Measurements from ENCODE around the gene LAPTM4A. TPM values are rescaled to one million over a fixed set of nuclear protein-coding genes. Genes with fewer than 3 reads are reported as not detected.
A peak's percentile ranks its signal among the peaks of the same experiment; 100 is the strongest.
"Not testable (repeated sequence)": the region's sequence is repeated elsewhere in the genome, so short reads cannot be mapped to it uniquely, and the experiment has no call there.

Gene LAPTM4A
- polyA plus RNA-seq, 4 donors: 480 to 586 (median 567) TPM

GRCh38 chr2:20052861-20053281 is 1.4 kb upstream of the LAPTM4A start:
- peak in 1 of 4 donors; percentile 37 for DNase-seq (ENCODE audit: low read depth in 4 of 4, low spot score in 3 of 4)

DNA sequence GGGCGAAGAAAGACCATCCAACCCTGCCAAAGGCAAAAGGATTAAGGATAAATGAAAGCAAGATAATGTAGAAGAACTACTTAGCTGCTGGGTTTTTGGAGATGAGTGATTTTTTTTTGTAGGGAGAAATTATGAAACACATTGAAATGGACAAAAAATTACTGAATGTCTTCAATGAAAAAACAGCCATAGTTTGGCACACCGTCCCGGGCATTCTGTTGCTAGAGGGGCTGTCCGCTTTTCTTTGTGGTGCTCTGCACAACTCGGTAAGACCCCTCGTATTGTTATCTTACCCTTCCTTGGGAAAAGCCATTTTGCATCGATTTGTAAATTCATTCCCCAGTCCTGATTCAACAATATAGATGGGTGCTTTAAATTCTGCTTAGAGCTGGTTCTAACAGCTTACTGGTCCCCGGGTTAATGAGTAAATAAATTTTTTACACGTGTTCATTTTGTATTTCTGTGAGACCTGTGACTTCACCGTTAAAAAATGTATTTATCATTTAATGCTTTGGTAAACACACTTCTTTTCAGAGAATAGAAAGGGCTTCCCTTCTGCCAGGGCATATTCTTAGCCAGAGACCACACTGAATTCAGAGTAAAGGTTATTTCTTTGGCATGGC is 912 bp upstream of the LAPTM4A start:
- peak in 1 of 4 donors; percentile 55 for DNase-seq (ENCODE audit: low read depth in 4 of 4, low spot score in 3 of 4)

DNA sequence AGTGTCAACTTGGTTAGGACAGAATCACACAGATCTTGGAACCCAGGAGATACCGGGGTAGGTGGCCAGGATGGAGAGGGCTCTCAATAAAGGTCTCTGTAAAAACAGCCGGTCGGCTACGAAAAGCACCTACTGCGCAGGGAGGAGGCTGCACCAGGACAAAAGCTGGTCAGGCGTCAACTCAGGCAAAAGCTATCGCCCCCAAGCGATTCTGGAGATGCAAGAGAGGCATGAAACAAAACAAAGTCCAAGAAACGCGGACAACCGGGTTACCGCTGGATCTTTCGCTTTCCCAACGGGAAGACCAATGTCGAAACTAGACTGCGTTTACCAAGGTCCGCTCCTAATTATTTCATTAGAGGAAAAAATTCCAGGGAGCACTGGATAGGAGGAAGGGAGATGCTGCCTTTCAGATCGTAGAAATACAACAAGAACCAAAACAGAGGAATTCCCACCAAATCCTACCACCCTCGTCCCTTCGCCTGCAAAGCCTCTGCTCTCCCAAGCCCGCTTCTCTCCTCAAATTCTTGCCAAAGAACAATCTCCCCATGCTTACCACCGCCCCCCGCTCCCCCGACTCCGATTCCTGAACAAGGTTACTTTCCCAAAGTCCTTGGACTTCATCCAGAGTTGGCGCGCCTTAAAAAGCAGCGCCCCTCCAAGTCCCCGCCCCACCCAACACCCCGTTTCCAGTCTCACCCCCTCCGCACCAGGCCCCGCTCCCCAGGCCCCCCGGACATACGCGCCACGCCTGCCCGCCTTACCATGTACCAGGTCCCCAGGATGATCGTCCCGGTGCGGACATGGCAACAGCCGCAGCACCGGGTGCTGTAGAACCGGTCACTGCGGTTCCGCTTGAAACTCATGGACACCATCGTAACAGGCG is 539 bp downstream of the LAPTM4A start:
- peak in 2 of 4 donors; percentile 45 to 61 for DNase-seq (ENCODE audit: low read depth in 4 of 4, low spot score in 3 of 4)

DNA sequence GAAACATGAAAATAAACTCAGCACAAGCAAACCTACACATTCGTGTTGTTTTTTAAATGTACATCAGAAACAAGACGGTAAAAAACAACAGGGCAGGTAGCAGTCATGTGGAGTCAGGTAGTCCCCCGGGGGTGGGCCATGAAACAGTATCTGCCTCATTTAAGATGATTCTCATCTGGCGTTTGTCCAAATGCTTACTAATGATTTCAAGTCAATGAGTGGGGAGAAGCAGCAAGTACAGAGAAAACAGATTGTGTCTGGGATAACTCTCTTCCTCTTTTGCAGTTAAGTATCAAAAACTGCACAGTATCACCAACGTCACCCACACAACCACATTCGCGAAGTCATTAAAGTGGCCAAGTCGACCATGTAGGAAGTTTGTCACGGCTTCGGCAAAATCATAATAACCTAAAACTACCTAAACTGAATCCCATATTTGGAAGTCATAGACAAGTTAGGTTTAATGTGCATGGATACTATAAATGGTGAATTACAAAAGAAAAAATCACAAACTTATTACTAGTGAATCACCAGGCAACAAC is 1.3 kb downstream of the LAPTM4A start:
- DNase-seq (ENCODE audit: low read depth in 4 of 4, low spot score in 3 of 4): peak in 2 of 4 donors; percentile 44 to 61

GRCh38 chr2:20049637-20050036 is 1.8 kb downstream of the LAPTM4A start:
- peak in 1 of 4 donors; percentile 28 for DNase-seq (ENCODE audit: low read depth in 4 of 4, low spot score in 3 of 4)

GRCh38 chr2:20048488-20049448 is 2.7 kb downstream of the LAPTM4A start:
- DNase-seq (ENCODE audit: low read depth in 4 of 4, low spot score in 3 of 4): no peak

- not testable (repeated sequence) for DNase-seq (ENCODE audit: low read depth in 4 of 4, low spot score in 3 of 4)
These were observed 5.6 kb downstream of the LAPTM4A start for GRCh38 chr2:20045712-20046292.

DNA sequence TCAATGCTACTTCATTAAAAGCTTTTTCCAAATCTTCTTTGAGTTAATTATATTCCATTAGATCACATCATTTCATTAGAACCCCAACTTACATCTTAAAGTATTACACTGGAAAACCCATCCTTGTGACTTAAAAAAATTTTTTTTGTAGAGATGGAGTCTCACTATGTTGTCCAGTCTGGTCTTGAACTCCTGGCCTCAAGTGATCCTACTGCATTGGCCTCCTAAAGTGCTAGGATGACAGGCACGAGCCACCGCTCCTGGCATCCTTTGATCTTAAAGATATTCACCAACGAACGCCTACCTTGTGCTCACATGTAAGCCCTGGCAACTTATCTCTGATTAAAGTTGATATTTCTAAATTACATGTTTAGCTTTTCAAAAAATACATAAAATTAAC is 6.7 kb downstream of the LAPTM4A start:
- DNase-seq (ENCODE audit: low read depth in 4 of 4, low spot score in 3 of 4): no peak

GRCh38 chr2:20042531-20042930 is 8.9 kb downstream of the LAPTM4A start:
- DNase-seq (ENCODE audit: low read depth in 4 of 4, low spot score in 3 of 4): no peak

DNA sequence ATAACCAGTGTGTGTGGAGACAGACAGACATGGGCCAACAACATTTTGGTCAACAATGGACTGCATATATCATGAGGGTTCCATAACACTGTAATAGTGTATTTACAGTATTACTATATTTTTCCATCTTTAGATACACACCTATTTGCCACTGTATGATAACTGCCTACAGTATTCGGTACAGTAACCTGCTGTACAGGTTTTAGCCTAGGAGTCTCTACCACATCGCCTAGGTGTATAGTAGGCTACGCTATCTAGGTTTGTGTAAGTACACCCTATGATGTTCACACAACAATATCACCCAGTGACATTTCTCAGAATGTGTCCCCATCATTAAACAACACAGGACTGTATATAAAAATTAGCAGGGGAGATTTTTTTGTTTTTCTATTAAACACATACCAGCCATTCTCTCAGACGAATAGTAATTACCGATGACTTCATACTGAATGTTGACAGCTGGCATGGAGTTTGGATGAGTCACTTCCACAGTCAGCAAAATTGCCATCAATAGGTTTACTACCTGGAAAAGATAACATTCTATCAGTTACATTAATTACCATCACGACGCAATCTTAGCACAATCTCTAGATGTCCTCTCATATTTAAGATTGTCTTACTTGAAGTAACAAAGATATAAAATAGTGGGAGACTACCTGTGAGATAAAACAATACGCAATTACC is 10.8 kb downstream of the LAPTM4A start:
- no peak for DNase-seq (ENCODE audit: low read depth in 4 of 4, low spot score in 3 of 4)

GRCh38 chr2:20037660-20038059 is 13.8 kb downstream of the LAPTM4A start:
- no peak for DNase-seq (ENCODE audit: low read depth in 4 of 4, low spot score in 3 of 4)

DNA sequence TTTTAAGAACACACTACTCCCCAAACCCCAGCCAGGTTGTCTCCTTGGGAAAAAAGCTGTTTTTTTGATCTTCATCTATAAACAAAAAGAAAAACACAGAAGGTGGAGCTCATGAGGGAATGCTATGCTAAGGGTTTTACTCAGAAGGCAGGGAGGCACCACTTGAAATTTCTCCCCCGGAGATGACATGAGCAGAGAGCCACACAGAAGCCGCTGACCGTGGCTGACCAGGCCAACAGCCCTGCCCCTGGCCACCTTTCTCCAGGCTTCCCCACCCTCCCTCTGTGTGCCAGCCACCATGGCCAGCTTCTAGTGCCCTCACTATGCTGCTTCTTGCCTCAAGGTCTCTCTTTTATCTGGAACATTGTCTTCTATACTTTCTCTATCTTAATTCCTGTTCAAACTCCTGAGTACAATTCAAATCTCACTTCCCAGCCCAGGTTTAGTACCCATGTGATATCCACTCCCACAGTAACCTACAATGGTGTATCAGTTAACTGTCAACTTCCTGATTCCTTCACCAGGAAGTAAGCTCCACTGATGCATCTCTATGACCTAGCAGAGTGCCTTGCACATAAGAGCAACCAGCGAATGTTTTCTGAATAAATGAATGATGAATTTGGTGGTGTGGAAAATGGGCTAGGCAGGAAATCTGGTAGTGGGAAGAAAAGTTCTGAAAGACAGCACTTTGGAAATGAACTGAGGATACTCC is 15.3 kb downstream of the LAPTM4A start:
- DNase-seq (ENCODE audit: low read depth in 4 of 4, low spot score in 3 of 4): no peak

DNA sequence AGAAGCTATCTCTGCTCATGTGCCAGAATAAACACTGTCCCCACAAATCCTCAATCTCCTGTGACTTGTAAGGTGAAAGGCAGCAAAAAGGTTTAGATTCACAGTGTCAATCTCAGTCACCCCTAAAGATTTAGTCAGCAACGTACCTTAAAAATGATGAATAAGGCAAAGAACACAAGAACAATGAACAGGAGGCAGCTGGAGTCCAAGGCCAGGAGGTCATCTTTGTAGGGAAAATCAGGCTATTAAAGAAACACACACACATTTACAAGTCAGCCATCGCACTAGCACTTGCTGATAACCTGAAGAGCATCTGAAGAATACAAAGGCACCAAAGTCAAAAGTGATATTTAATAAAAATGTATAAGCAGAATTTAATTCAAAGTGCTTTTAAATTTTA is 16.6 kb downstream of the LAPTM4A start:
- no peak for DNase-seq (ENCODE audit: low read depth in 4 of 4, low spot score in 3 of 4)

- DNase-seq (ENCODE audit: low read depth in 4 of 4, low spot score in 3 of 4): no peak
These were observed 17.2 kb downstream of the LAPTM4A start for GRCh38 chr2:20034218-20034617.

- no peak for DNase-seq (ENCODE audit: low read depth in 4 of 4, low spot score in 3 of 4)
These were observed 18.1 kb downstream of the LAPTM4A start for GRCh38 chr2:20033322-20033721.

DNA sequence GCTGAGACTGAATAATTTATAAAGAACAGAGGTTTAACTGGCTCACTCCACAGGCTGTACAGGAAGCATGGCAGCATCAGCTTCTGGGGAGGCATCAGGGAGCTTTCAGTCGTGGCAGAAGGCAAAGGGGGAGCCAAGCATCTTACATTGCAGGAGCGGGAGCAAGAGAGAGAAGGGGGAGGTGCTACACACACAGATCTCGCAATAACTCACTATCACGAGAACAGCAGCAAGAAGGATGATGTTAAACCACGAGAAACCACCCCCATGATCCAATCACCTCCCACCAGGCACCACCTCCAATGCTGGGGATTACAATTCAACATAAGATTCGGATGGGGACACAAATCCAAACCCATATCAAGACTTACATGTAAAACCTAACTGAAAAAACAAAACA is 21.2 kb downstream of the LAPTM4A start:
- DNase-seq (ENCODE audit: low read depth in 4 of 4, low spot score in 3 of 4): no peak

GRCh38 chr2:20027705-20028434 is 23.6 kb downstream of the LAPTM4A start:
- no peak for DNase-seq (ENCODE audit: low read depth in 4 of 4, low spot score in 3 of 4)

DNA sequence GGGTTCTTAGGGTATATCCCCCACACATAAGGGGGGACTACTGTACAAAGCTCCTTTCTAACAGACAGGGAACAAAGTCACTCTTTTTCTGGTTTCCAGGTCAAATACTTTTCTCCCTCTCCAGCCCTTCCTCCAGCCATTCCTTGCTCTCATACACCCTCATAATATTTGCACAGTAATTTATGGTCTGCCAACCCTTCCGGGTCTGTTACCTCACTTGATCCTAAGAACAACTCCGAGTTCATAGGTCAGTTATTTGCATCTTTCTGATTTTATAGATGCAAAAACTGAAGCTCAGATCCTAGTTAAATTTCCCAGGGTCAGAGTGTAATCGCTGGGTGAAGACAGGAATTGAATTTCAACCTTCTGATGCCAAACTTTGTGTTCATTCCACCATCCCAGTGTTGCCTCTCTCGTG is 24.2 kb downstream of the LAPTM4A start:
- no peak for DNase-seq (ENCODE audit: low read depth in 4 of 4, low spot score in 3 of 4)
